GM12801 (cell line): ENCODE data around the gene PTP4A1.

Source experiments
- CTCF ChIP-seq: IDR thresholded peaks from one replicate; pipeline ENCODE4 v1.5.1; 2011; ENCODE audit warnings: control low read depth; ENCODE audit not compliant: insufficient read length; ENCODE audit errors: extremely low read depth

The PTP4A1 gene

DNA sequence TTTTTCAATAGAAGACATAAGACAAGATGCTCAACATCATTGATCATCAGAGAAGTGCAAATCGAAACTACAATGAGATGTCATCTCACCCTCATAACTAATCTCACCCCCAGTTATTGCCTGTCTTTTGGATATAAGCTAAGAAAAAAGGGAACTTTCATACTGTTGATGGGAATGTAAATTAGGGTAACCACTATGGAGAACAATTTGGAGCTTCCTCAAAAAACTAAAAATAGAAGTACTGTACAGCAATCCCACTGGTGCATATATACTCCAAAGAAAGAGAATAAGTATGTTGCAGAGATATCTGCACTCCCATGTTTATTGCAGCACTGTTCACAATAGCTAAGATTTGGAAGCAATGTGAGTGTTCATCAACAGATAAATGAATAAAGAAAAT is 37.0 kb downstream of the PTP4A1 start:
- TF ChIP-seq CTCF: no peak

GRCh38 chr6:63610944-63611343 is 38.7 kb downstream of the PTP4A1 start:
- no peak for TF ChIP-seq CTCF

- no peak for TF ChIP-seq CTCF
These were observed 39.3 kb downstream of the PTP4A1 start for GRCh38 chr6:63611560-63611959.

- TF ChIP-seq CTCF: no peak
These were observed 43.3 kb downstream of the PTP4A1 start for GRCh38 chr6:63615590-63615989.
